Measurements from ENCODE around the gene CTNNBL1. TPM values are rescaled to one million over a fixed set of nuclear protein-coding genes. Genes with fewer than 3 reads are reported as not detected.
A peak's percentile ranks its signal among the peaks of the same experiment; 100 is the strongest.

Gene CTNNBL1
- total RNA-seq, 1 experiment from 2014 or later, result 71.2 TPM

GRCh38 chr20:37914672-37915433 lies 221.0 kb downstream of the CTNNBL1 start:
- H3K36me3 ChIP-seq (ENCODE audit: control insufficient read depth, insufficient read depth, low read length), result no peaks in the 10 kb centered on the region
- no peak overlapping the region for H3K4me3 ChIP-seq (ENCODE audit: low read depth in 2 of 2, low read length in 2 of 2)
- POLR2A ChIA-PET, result no interaction called here
- in situ Hi-C loops (cut with HindIII; ENCODE audit: low pct_unique_long_range_greater_than_20kb, low sequenced_read_pairs), result no loop called here
- TF ChIP-seq POLR2AphosphoS5 (IDR thresholded peaks at IDR 0.05; ENCODE audit: low read depth, low read length) (no peak), TCF7L2 (IDR thresholded peaks at IDR 0.05; ENCODE audit: low read depth, low read length) (no peak), REST (IDR thresholded peaks at IDR 0.05; ENCODE audit: insufficient read depth in 1 of 2, low read depth in 2 of 2, low read length in 1 of 2) (no peak), CTCF (IDR thresholded peaks at IDR 0.05) (no peak), SIN3A (IDR thresholded peaks at IDR 0.05; ENCODE audit: borderline replicate concordance, insufficient read depth, low read depth, low read length) (no peak)
- no peak for DNase-seq (ENCODE audit: low read depth, low spot score)
- H3K27me3 ChIP-seq (ENCODE audit: control insufficient read depth, insufficient read depth, low read length), result no peaks in the 10 kb centered on the region
- CTCF ChIA-PET, result interaction anchor here (0.7 kb wide), 1 partner anchor 198 kb away, joined by 11 read pairs; no protein-coding TSS in a partner anchor
- H3K4me1 ChIP-seq (ENCODE audit: control insufficient read depth, insufficient read depth, low read length), result peaks cover 18% of the 10 kb centered on the region
- H3K9me3 ChIP-seq (ENCODE audit: control insufficient read depth, insufficient read depth, low read depth, low read length), result no peaks in the 10 kb centered on the region
- intact Hi-C loops (cut with micrococcal nuclease; ENCODE audit: unreplicated experiment), result loop anchor here (5.0 to 10.0 kb wide), 2 partner anchors 77 to 350 kb away; no protein-coding TSS in a partner anchor
- ATAC-seq, result peak; percentile 33
- no TSS peak for BruUV-seq (replicated peaks)
- no peak overlapping the region for H3K27ac ChIP-seq (ENCODE audit: low read length)

- ATAC-seq, result peak; percentile 26
- no peaks in the 10 kb centered on the region for H3K9me3 ChIP-seq (ENCODE audit: control insufficient read depth, insufficient read depth, low read depth, low read length)
- H3K4me3 ChIP-seq (ENCODE audit: low read depth in 2 of 2, low read length in 2 of 2), result no peak overlapping the region
- BruUV-seq (replicated peaks), result no TSS peak
- POLR2A ChIA-PET, result no interaction called here
- in situ Hi-C loops (cut with HindIII; ENCODE audit: low pct_unique_long_range_greater_than_20kb, low sequenced_read_pairs), result no loop called here
- H3K36me3 ChIP-seq (ENCODE audit: control insufficient read depth, insufficient read depth, low read length), result no peaks in the 10 kb centered on the region
- peaks cover 18% of the 10 kb centered on the region for H3K4me1 ChIP-seq (ENCODE audit: control insufficient read depth, insufficient read depth, low read length)
- H3K27me3 ChIP-seq (ENCODE audit: control insufficient read depth, insufficient read depth, low read length), result no peaks in the 10 kb centered on the region
- H3K27ac ChIP-seq (ENCODE audit: low read length), result no peak overlapping the region
- CTCF ChIA-PET, result interaction anchor here (0.7 kb wide), 1 partner anchor 197 kb away, joined by 11 read pairs; no protein-coding TSS in a partner anchor
- intact Hi-C loops (cut with micrococcal nuclease; ENCODE audit: unreplicated experiment), result loop anchor here (5.0 to 10.0 kb wide), 2 partner anchors 77 to 351 kb away; no protein-coding TSS in a partner anchor
- no peak for DNase-seq (ENCODE audit: low read depth, low spot score)
- TF ChIP-seq SIN3A (IDR thresholded peaks at IDR 0.05; ENCODE audit: borderline replicate concordance, insufficient read depth, low read depth, low read length) (no peak), REST (IDR thresholded peaks at IDR 0.05; ENCODE audit: insufficient read depth in 1 of 2, low read depth in 2 of 2, low read length in 1 of 2) (no peak), TCF7L2 (IDR thresholded peaks at IDR 0.05; ENCODE audit: low read depth, low read length) (no peak), CTCF (IDR thresholded peaks at IDR 0.05) (no peak), POLR2AphosphoS5 (IDR thresholded peaks at IDR 0.05; ENCODE audit: low read depth, low read length) (no peak)
Observed at GRCh38 chr20:37915434-37915787, 221.6 kb downstream of the CTNNBL1 start.

Data from Panc1 (cell line).